GM03348 (cell line): ENCODE data around the gene PTPRU.
"Not testable (repeated sequence)": the region's sequence is repeated elsewhere in the genome, so short reads cannot be mapped to it uniquely, and the experiment has no call there.

Experiments used
- DNase-seq: peaks from one replicate; pipeline ENCODE4 v3.0.0; 2012; ENCODE audit warnings: low spot score

PTPRU gene

GRCh38 chr1:29222260-29222659 lies 14.1 kb upstream of the PTPRU start:
- not testable (repeated sequence) for DNase-seq

GRCh38 chr1:29222686-29223085 lies 13.6 kb upstream of the PTPRU start:
- no peak for DNase-seq

GRCh38 chr1:29223521-29223920 lies 12.8 kb upstream of the PTPRU start:
- DNase-seq: no peak

- DNase-seq: no peak
Observed at GRCh38 chr1:29224356-29224837, 11.9 kb upstream of the PTPRU start.

- no peak for DNase-seq
Observed at GRCh38 chr1:29225361-29225760, 11.0 kb upstream of the PTPRU start.

GRCh38 chr1:29227511-29227910 lies 8.8 kb upstream of the PTPRU start:
- DNase-seq: no peak

- no peak for DNase-seq
Observed at GRCh38 chr1:29230204-29230552, 6.1 kb upstream of the PTPRU start.

- peak; percentile 99 for DNase-seq
Observed at GRCh38 chr1:29230553-29231378, 5.6 kb upstream of the PTPRU start, which contains the start of gene MECR. TSS of gene MECR (minus strand) at chr1:29230934. CDS start at chr1:29230906, 28 bp downstream.

GRCh38 chr1:29232387-29232786 lies 3.9 kb upstream of the PTPRU start:
- DNase-seq: no peak

- no peak for DNase-seq
Observed at GRCh38 chr1:29233693-29234092, 2.6 kb upstream of the PTPRU start.

- no peak for DNase-seq
Observed at GRCh38 chr1:29234471-29234870, 1.9 kb upstream of the PTPRU start.

GRCh38 chr1:29234881-29235280 lies 1.4 kb upstream of the PTPRU start:
- not testable (repeated sequence) for DNase-seq

GRCh38 chr1:29236712-29237128 lies 398 bp downstream of the PTPRU start:
- DNase-seq: no peak

GRCh38 chr1:29237129-29237821 lies 953 bp downstream of the PTPRU start:
- DNase-seq: peak; percentile 78

- peak; percentile 54 for DNase-seq
Observed at GRCh38 chr1:29237852-29238619, 1.7 kb downstream of the PTPRU start.

GRCh38 chr1:29238620-29239002 lies 2.3 kb downstream of the PTPRU start:
- DNase-seq: no peak

GRCh38 chr1:29239142-29239541 lies 2.8 kb downstream of the PTPRU start:
- peak; percentile 31 for DNase-seq

GRCh38 chr1:29240400-29240837 lies 4.1 kb downstream of the PTPRU start:
- DNase-seq: no peak

- no peak for DNase-seq
Observed at GRCh38 chr1:29240986-29241385, 4.7 kb downstream of the PTPRU start.

- no peak for DNase-seq
Observed at GRCh38 chr1:29243023-29243870, 6.9 kb downstream of the PTPRU start.

GRCh38 chr1:29243871-29244200 lies 7.5 kb downstream of the PTPRU start:
- DNase-seq: no peak

GRCh38 chr1:29245261-29245660 lies 8.9 kb downstream of the PTPRU start:
- no peak for DNase-seq
